Measurements from ENCODE around the gene GMCL2.
"Not testable (repeated sequence)": the region's sequence is repeated elsewhere in the genome, so short reads cannot be mapped to it uniquely, and the experiment has no call there.

The GMCL2 gene

GRCh38 chr5:178205749-178206047, 18.5 kb upstream of the GMCL2 start:
- no peak for DNase-seq

DNA sequence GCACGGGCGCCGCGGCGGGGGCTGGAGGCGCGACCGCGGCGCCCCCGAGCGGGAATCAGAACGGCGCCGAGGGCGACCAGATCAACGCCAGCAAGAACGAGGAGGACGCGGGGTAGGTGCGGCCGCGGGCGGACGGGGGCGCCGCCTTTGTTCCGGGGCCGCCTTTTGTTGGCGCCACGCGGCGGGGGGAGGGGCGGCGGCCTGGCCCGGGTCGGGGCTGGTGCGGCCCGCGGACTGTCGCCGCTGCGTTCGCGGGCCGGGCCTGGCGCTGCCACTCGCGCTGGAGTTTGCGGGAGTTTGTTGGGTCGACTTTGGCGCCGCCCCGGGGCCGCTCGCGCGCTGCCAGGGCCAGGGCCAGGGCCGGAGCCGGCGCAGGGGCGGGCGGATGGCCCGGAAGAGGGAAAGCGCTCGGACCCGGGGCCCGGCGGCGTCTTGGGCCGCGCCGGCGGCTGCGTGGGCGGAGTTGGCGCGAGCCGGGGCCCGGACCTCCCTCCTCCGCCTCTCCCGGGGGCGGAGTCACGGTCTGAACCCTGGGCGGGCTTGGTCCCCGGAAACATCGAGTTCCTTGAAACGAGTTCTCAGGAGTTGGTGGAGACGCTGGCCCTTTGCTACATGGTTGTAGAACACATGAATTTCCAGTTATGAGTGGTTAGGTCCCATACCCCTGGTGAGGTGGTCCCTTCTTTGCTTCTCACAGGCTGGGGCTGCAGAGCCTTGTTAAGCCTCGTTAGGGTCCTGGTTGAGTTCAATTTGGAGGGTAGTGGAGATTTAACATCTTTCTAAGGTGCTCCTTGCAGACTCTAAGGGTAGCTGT, 18.0 kb upstream of the GMCL2 start:
- peak; percentile 72 for DNase-seq

DNA sequence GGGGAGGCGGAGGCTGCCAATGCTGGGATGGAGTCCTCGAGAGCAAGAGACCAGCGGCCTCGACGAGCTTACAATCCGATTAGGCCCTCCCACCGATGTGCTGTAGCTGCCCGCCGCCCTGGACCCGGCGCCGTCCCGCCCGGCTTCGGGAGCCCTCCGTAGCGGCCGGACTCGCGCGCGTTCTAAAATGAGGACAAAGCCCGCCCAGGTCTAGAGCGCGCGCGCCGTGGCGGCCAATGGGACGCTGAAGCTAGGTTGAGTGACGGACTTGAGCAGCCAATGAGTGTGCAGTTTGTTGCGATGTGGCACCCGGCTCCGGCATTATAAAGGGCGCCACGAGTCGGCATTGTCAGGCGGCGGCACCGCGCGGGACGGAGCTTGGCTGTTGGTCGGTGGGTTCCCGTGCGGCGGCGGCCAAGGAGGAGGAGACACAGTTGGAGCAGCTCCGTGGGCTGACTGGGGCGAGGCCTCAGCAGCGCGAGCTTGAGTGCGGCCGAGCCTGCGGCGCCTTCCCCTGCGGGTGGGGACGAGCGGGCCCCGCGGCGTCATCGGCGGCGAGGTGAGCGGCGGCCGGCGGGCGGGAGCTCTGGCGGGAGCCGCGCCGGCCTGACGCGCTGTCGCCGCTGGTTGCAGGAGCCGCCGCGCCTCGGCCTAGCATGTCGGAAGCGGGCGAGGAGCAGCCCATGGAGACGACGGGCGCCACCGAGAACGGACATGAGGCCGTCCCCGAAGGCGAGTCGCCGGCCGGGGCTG, 17.2 kb upstream of the GMCL2 start, which contains the start of gene HNRNPAB:
Gene HNRNPAB (plus strand): TSS at position 352 of the 753 bp plus-strand sequence. CDS start 305 bp downstream, at position 657.
- DNase-seq, result peak; percentile 95 to 97

DNA sequence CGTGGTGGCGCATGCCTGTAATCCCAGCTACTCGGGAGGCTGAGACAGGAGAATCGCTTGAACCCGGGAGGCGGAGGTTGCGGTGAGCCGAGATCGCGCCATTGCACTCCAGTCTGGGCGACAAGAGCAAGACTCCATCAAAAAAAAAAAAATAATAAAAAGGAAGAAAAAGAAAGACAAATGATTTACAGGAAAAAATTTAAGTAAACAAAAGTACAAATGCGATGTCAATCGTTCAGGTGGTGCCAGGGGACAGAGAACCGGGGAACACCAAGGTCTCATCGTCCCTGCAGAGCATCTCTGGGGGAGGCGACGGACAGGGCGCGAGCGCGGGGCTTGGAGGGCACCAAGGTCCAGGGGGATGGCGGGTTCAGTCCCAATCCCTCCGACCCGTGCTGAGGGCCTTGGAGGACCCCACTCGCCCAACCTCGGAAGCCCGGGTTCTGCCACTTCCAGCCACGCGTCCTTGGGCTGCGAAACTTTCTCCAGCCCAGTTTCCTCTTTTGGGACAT, 16.6 kb upstream of the GMCL2 start:
- DNase-seq, result no peak

DNA sequence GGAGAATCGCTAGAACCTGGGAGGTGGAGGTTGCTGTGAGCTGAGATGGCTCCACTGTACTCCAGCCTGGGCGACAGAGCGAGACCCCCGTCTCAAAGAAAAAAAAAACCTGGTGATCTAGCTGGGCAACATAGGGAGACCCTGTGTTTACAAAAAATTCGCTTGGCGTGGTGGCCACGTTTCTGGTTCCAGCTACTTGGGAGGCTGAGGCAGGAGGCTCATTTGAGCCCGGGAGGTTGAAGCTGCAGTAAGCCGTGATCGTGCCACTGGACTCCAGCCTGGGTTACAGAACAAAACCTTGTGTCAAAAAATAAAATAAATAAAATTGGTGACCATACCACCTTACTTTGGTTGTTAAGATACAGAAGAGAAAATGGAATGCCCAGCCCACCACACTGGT, 15.4 kb upstream of the GMCL2 start:
- no peak for DNase-seq

GRCh38 chr5:178201927-178202235, 14.7 kb upstream of the GMCL2 start:
- no peak for DNase-seq

DNA sequence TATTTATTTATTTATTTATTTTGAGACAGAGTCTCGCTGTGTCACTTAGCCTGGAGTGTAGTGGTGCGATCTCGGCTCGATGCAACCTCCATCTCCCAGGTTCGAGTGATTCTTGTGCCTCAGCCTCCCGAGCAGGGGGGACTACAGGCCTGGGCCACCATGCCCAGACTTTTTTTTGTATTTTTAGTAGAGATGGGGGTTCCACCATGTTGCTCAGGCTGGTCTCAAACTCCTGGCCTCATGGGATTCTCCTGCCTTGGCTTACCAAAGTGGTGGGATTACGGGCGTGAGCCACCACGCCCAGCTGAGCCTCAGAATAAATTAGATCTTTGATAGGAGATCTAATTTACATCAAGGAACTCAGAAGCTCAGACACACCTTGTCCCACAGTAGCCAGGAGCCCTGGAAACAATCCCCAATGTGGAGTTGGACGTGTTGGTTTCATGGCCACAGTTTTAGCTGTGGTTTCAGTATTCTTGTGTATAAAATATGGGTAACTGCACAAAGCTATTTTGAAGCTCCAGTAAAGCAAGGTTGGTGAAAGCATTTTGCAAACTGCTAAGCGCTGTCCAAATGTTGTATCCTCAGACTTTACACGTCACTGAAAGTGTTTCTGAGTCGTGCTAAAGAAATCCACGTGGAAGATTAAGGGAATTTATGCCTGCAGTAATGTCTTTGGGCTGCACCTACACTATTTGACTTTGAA, 14.2 kb upstream of the GMCL2 start:
- DNase-seq, result no peak

DNA sequence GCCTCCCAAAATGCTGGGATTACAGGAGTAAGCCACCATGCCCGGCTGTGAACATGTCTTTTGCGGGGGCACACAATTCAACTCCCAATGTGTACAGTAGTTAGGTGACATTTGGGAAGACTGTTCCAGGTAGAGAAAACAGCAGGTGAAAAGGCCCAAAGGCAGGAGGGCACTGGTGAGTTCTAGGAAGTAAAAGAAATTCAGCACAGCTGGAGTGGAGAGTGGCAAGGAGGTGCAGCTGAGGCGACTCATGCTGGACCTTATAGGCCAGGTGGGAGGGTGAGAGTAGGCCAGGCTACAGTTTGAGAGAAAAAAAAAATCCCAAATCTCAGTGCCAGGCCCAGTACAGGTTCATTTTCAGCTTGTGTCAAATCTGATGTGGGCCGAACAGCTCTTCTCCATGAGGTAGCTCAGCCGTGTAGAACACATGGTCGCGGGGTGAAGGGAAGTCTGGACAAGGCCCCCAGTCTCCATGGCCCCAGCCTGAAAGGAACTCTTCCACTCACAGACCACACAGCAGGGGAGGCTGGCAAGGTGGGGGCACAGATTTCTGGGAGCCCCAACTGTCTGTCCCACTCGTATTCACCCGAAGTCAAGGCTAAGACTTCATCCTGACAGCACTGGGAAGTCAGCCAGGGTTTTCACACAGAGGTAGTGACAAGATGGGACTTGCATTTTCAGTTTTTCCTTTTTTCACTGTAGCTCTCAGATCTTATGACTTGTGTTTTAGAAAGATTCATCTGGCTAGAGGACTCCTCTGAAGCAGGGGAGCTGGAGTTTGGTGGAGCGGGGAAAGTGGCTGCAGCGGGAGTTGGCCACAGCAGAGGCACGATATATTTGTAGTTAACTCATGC, 12.6 kb upstream of the GMCL2 start:
- no peak for DNase-seq

GRCh38 chr5:178198706-178199105, 11.5 kb upstream of the GMCL2 start:
- DNase-seq, result no peak

DNA sequence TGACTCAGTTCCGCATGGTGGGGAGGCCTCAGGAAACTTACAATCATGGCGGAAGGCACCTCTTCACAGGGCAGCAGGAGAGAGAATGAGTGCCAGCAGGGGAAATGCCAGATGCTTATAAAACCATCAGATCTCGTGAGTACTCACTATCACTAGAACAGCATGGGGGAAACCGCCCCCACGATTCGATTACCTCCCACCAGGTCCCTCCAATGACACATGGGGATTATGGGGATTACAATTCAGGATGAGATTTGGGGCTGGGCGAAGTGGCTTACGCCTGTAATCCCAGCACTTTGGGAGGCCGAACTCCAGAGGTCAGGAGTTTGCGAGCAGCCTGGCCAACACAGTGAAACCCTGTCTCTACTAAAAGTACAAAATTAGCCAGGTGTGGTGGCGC, 11.0 kb upstream of the GMCL2 start:
- DNase-seq, result not testable (repeated sequence)

- DNase-seq, result no peak
These were observed 9.8 kb upstream of the GMCL2 start for GRCh38 chr5:178196986-178197385.

GRCh38 chr5:178196281-178196812, 9.2 kb upstream of the GMCL2 start:
- no peak for DNase-seq

DNA sequence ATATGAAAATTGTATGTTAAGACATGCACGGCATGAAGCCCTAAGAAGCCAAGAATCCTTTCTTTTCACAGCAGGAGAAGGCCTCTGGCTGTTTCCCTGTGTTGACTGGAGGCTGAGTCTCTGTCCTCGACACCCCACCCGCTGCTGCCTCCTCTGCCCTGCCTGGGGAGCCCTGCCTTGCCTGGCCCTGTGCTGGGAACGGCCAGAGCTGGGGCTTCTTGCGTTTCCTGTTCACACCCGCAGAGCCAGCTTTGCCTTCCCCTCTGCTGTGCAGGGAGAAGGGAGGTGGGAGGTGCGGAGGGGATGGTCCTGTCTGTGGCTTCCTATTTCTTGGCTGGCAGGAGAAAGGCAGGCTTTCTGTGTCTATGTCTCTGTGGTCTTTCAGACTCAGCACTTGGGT, 6.9 kb upstream of the GMCL2 start:
- no peak for DNase-seq

DNA sequence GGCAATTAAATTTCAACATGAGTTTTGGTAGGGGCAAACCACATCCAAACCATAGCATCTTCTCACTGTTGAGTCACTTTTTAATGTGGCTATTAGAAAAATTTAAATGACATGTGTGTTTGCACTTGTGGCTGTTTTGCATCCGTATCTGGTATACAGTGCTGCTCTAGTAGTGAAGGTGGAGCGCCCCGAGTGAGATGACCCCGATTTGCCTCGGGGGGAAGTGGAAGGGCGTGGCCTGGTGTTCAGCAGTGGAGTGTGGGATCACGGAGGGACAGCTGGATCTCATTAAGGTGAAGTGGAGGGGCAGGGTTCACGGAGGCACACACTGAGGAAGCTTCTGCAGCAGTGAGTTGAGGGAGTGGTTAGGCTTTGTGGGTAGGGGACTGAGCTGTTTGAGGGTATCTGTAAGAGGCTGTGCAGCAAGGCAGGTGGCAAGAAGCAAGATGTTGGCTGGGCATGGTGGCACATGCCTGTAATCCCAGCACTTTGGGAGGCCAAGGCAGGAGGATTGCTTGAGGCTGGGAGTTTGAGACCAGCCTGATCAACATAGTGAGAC, 6.2 kb upstream of the GMCL2 start:
- no peak for DNase-seq

DNA sequence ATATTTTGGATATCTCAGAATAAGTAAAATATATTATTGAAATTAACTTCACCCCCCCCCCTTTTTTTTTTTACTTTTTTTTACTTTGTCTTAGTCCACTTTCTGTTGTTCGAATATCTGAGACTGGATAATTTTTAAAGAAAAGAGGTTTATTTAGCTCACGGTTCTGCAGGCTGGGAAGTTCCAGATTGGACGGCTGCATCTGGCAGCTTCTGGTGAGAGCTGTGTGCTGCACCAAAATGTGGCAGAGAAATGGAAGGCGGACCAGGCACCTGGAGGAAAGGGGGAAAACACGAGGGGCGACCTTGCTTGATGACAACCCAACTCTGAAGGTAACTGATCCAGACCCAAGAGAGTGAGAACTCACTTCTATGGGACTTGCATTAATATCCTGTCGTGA, 5.6 kb upstream of the GMCL2 start:
- DNase-seq, result no peak

GRCh38 chr5:178192244-178192643, 5.1 kb upstream of the GMCL2 start:
- DNase-seq, result no peak

- no peak for DNase-seq
These were observed 4.5 kb upstream of the GMCL2 start for GRCh38 chr5:178191661-178192060.

GRCh38 chr5:178189433-178189832, 2.3 kb upstream of the GMCL2 start:
- no peak for DNase-seq

DNA sequence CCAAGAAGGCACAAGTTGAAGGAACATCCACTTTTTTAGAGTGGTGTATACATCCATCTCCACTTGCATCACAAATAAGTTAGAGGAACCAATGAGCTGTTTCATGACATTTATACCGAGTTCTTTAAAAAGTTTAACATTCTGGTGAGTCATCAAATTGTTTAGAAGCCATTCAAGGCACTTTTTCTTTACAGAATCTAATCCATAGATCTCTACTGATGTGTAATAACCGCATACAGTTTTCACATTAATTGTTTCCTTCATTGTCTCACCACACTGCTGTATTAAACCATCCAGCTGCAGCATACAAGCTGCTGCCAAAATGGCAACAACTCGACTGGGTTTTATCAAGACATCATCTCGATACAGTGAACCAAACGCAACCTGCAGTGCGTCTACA, 744 bp downstream of the GMCL2 start:
- DNase-seq, result no peak

GRCh38 chr5:178182158-178182876, 4.9 kb downstream of the GMCL2 start:
- no peak for DNase-seq

DNA sequence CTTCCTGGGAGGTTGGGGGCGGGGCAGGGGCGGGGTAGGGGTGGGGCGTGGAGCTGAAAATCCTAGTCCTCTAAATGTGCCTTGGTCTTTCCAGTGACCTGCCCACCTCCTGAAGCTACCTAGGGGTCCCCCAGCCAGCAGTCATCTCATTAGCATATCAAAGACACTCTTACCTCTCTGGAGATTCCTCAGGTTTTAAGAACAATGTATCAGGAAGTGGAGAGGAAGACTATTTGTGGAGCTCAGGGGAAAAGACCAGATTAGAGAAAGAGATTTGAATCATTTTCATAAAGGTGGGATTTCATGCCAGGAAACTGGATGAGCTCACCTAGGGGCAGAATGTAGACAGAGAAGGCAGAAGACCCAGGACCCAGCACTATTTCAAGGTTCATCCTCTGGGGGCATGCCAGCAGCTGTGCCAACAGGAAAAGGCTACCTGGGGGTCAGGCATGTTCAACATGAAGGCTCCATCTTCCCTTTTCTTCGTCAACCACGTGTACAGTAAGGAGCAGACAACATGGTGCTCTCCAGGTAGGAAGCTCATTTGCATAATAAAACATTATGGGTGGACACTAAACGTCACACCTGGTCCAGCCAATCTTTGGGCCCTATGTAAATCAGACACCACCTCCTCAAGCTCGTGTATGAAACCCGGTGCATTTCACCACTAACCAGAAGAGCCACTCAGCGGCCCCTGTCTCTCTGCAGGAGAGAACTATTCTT, 6.9 kb downstream of the GMCL2 start:
- no peak for DNase-seq

Data from stimulated activated CD4-positive, alpha-beta T cell treated with anti-CD3 and anti-CD28 coated beads, Interleukin-2, amount 100 ng/mL, for 48 hours (primary cell).